ENCODE results near the gene THSD4.
"Not testable (repeated sequence)": the region's sequence is repeated elsewhere in the genome, so short reads cannot be mapped to it uniquely, and the experiment has no call there.

The THSD4 gene

GRCh38 chr15:71261418-71261817 is 146.1 kb downstream of the THSD4 start:
- no peak for DNase-seq (ENCODE audit: low read depth in 2 of 2)

- DNase-seq (ENCODE audit: low read depth in 2 of 2): no peak
Measured at GRCh38 chr15:71261909-71262308, 146.6 kb downstream of the THSD4 start.

GRCh38 chr15:71262599-71262998 is 147.3 kb downstream of the THSD4 start:
- no peak for DNase-seq (ENCODE audit: low read depth in 2 of 2)

- DNase-seq (ENCODE audit: low read depth in 2 of 2): not testable (repeated sequence)
Measured at GRCh38 chr15:71265606-71266005, 150.3 kb downstream of the THSD4 start.

- DNase-seq (ENCODE audit: low read depth in 2 of 2): no peak
Measured at GRCh38 chr15:71271327-71271726, 156.1 kb downstream of the THSD4 start.

- no peak for DNase-seq (ENCODE audit: low read depth in 2 of 2)
Measured at GRCh38 chr15:71272932-71273331, 157.7 kb downstream of the THSD4 start.

GRCh38 chr15:71273731-71274447 is 158.6 kb downstream of the THSD4 start:
- DNase-seq (ENCODE audit: low read depth in 2 of 2): no peak

GRCh38 chr15:71274448-71274798 is 159.2 kb downstream of the THSD4 start:
- no peak for DNase-seq (ENCODE audit: low read depth in 2 of 2)

GRCh38 chr15:71275098-71275497 is 159.8 kb downstream of the THSD4 start:
- no peak for DNase-seq (ENCODE audit: low read depth in 2 of 2)

- no peak for DNase-seq (ENCODE audit: low read depth in 2 of 2)
Measured at GRCh38 chr15:71275566-71276335, 160.5 kb downstream of the THSD4 start.

GRCh38 chr15:71276336-71276665 is 161.0 kb downstream of the THSD4 start:
- no peak for DNase-seq (ENCODE audit: low read depth in 2 of 2)

GRCh38 chr15:71278989-71279756 is 163.9 kb downstream of the THSD4 start:
- no peak for DNase-seq (ENCODE audit: low read depth in 2 of 2)

- no peak for DNase-seq (ENCODE audit: low read depth in 2 of 2)
Measured at GRCh38 chr15:71279757-71280141, 164.5 kb downstream of the THSD4 start.

- no peak for DNase-seq (ENCODE audit: low read depth in 2 of 2)
Measured at GRCh38 chr15:71280206-71280605, 164.9 kb downstream of the THSD4 start.

GRCh38 chr15:71281256-71281655 is 166.0 kb downstream of the THSD4 start:
- no peak for DNase-seq (ENCODE audit: low read depth in 2 of 2)

GRCh38 chr15:71282076-71282475 is 166.8 kb downstream of the THSD4 start:
- no peak for DNase-seq (ENCODE audit: low read depth in 2 of 2)

GRCh38 chr15:71288348-71288955 is 173.2 kb downstream of the THSD4 start:
- DNase-seq (ENCODE audit: low read depth in 2 of 2): no peak

GRCh38 chr15:71290002-71290401 is 174.7 kb downstream of the THSD4 start:
- DNase-seq (ENCODE audit: low read depth in 2 of 2): no peak

GRCh38 chr15:71290881-71291635 is 175.8 kb downstream of the THSD4 start:
- DNase-seq (ENCODE audit: low read depth in 2 of 2): no peak

- DNase-seq (ENCODE audit: low read depth in 2 of 2): no peak
Measured at GRCh38 chr15:71291723-71292122, 176.5 kb downstream of the THSD4 start.

- DNase-seq (ENCODE audit: low read depth in 2 of 2): no peak
Measured at GRCh38 chr15:71293723-71294122, 178.5 kb downstream of the THSD4 start.
